GM19328 (cell line): ENCODE data around the gene SPRYD4.

Experiments used
- ATAC-seq: cut with Tn5 transposase; IDR thresholded peaks from one replicate; pipeline ENCODE4 v1.9.1; 2021; ENCODE audit warnings: mild to moderate bottlenecking, moderate library complexity; ENCODE audit not compliant: unreplicated experiment

Gene SPRYD4

DNA sequence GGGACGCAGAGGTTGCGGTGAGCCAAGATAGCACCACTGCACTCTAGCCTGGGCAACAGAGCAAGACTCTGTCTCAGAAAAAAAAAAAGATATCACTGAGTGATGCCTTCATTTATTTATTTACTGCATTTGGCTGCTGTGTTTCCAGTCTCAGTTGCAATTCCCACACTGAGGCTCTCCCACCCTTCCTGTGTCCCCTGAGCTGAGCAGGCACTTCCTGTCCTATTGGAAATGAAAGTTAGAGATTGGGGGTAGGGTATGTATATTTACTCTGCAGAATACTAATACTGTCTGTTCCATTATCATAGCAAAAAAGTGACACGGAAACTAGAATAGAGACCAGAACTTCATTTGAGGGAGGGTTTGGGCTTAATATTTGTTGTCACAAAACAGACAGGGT, 51.7 kb downstream of the SPRYD4 start:
- ATAC-seq: no peak

DNA sequence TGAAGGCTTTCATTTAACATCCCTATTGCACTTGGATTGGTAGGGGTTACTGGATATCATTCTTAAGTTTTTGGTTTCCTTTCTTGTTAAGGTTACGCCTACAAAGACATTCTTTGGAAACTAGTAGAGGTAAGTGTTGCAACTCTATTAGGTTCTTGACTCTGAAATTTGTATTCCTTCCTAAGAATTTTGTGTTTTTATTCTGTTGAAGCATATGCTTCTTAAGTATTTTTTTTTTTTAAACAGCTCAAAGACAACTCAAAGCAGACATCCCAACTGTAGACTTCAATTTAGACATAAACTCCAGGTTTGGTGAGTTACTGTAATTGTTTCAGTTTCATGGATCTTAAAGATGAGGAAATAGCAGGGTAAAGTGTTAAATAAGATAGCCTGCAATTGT, 52.1 kb downstream of the SPRYD4 start:
- no peak for ATAC-seq

DNA sequence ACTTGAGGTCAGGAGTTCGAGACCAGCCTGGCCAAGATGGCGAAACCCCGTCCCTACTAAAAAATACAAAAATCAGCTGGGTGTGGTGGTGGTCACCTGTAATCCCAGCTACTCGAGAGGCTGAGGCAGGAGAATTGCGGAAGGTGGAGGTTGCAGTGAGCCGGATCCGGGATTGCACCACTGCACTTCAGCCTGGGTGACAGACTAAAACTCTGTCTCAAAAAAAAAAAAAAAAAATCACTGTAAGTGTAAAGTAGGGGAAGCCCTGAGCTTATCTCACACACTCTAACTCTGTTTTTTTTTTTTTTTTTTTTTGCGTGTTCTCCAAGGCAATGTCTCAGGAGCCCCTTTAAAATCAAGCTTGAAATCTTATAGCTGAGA, 52.8 kb downstream of the SPRYD4 start:
- ATAC-seq: no peak

DNA sequence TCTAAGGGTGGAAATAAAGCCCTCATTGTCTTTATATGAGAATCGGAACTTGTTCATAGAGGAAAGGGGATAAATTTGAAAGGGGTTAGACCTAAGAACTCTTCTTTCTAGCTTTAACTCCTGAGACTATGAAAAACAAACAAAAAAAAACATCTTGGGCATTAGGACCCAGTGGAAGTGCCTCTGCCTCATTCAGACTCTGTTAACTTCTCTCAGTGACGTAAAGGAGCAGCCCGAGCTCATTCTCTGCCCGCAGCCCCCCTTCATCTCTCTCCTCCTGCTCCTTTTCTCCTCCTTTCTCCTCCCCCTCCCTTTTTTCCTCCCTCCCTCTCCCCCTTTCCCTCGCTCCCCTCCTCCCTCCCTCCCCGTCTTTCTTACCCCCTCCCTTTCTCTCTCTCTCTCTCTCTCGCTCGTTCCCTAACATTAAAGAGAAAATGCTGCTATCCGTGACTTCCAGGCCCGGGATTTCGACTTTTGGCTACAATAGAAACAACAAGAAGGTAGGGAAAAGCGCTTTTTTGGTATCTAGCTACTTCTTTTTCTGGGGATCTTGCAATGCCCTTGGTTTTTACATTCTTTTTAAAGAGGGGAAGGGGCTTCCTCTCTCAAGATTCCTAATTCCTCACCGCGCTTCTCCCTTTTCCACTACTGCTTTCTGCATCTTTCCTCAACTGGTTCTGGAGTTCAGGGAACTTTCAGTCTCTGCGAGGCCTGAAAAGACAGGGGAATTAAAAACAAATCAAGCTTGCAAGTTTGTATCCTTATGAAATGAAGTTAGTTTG, 53.4 kb downstream of the SPRYD4 start, which contains the start of gene RBMS2:
RBMS2 (plus strand) TSS at position 231 of the 782 bp plus-strand sequence; CDS start at position 435, 204 bp downstream.
- ATAC-seq: no peak

DNA sequence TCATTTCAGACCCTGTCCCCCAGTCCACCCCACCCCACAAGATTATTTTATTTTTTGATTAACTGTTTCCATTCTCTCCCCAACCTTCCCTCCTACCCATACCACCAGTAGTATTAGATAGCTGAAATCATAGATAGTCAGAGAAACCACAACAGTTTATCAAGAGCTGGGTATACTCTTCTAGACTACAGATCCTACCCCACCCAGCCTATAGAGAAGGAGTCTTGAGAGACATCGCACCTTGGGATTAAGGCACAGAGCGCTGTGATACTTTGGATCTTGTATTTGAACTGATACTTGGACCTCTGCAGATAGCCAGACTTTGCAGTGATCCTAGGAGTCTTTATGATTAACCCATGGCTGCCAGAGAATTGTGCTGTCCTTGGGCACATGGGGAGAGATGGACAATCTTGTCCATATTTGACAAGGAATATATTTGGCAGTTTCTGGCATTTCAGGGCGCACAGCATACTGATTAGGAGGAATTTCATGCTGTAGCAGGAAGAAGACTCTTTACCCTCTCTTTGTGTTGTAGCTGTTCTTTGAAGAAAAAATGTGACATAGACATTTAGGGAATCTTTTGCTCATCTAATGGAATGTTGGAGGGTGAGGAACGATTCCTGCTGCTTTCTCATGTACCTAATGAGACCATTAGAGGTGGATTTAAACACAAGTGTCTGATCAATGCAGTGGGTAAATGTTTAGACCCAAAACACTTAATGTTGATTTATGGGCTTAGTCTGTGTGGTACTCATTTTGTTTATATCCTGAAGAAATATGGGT, 54.2 kb downstream of the SPRYD4 start:
- no peak for ATAC-seq

DNA sequence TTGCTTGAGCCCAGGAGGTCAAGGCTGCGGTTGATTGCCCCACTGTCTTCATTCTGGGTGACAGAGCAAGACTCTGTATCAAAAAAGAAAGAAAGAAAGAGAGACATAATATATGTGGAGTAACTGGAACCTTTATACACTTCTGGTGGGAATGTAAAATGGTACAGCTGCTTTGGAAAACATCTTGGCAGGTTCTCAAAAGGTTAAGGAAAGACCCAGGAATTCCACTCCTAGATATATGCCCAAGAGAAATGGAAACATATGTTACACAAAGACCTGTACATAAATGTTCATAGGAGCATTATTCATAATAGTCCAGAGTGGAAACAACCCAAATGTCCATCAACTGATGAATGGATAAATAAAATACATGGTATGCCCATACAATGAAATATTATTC, 60.5 kb downstream of the SPRYD4 start:
- ATAC-seq: no peak
